ENCODE data around the gene UNC45A.

The UNC45A gene

GRCh38 chr15:90957031-90957790, 22.1 kb downstream of the UNC45A start:
- DNase-seq (ENCODE audit: extremely low read depth, low read depth) = no peak
- TF ChIP-seq CTCF (IDR thresholded peaks at IDR 0.05; ENCODE audit: low read depth, low read length) = no peak

- DNase-seq (ENCODE audit: extremely low read depth, low read depth) = no peak
Measured at GRCh38 chr15:90957791-90958190, 22.7 kb downstream of the UNC45A start.

GRCh38 chr15:90959028-90959595, 24.0 kb downstream of the UNC45A start:
- TF ChIP-seq CTCF (IDR thresholded peaks at IDR 0.05; ENCODE audit: low read depth, low read length) = no peak
- no peak for DNase-seq (ENCODE audit: extremely low read depth, low read depth)

More at GRCh38 chr15:90957791-90958190, 22.7 kb downstream of the UNC45A start:
- no peak for TF ChIP-seq CTCF (IDR thresholded peaks at IDR 0.05; ENCODE audit: low read depth, low read length)

GRCh38 chr15:90959894-90960293, 24.8 kb downstream of the UNC45A start:
- TF ChIP-seq CTCF (IDR thresholded peaks at IDR 0.05; ENCODE audit: low read depth, low read length) = no peak
- DNase-seq (ENCODE audit: extremely low read depth, low read depth) = no peak

- TF ChIP-seq CTCF (IDR thresholded peaks at IDR 0.05; ENCODE audit: low read depth, low read length) = no peak
- DNase-seq (ENCODE audit: extremely low read depth, low read depth) = no peak
Measured at GRCh38 chr15:90960298-90961091, 25.4 kb downstream of the UNC45A start.

GRCh38 chr15:90962021-90962420, 26.9 kb downstream of the UNC45A start:
- TF ChIP-seq CTCF (IDR thresholded peaks at IDR 0.05; ENCODE audit: low read depth, low read length) = no peak

GRCh38 chr15:90966262-90966661, 31.2 kb downstream of the UNC45A start:
- TF ChIP-seq CTCF (IDR thresholded peaks at IDR 0.05; ENCODE audit: low read depth, low read length) = no peak

More at GRCh38 chr15:90962021-90962420, 26.9 kb downstream of the UNC45A start:
- DNase-seq (ENCODE audit: extremely low read depth, low read depth) = no peak

More at GRCh38 chr15:90966262-90966661, 31.2 kb downstream of the UNC45A start:
- no peak for DNase-seq (ENCODE audit: extremely low read depth, low read depth)
